MM.1S (cell line): ENCODE data around the gene MUC5B.

Source experiments
- DNase-seq: peaks from one replicate; pipeline ENCODE4 v3.0.0-alpha.2; 2015
- H2AFZ ChIP-seq: fragments of 300-600 bp; sonication (generic); 2 replicates; pipeline ENCODE4 v1.6.0; 2016; ENCODE audit warnings: antibody characterized with exemption, low read length
- H3F3A ChIP-seq: fragments of 300-600 bp; sonication (generic); 2 replicates; pipeline ENCODE4 v1.6.1; 2016; ENCODE audit warnings: mild to moderate bottlenecking, antibody characterized with exemption, low read length, moderate library complexity, mixed read lengths; ENCODE audit not compliant: insufficient read depth
- H3K27ac ChIP-seq: fragments of 300-600 bp; sonication (generic); 2 replicates; pipeline ENCODE4 v1.5.1; 2016; ENCODE audit warnings: mild to moderate bottlenecking, low read length
- H3K27me3 ChIP-seq: fragments of 300-600 bp; sonication (generic); replicated peaks from 2 replicates; pipeline ENCODE4 v1.6.0; 2016; ENCODE audit warnings: low read length; ENCODE audit not compliant: insufficient read depth
- H3K36me3 ChIP-seq: fragments of 300-600 bp; sonication (generic); replicated peaks from 2 replicates; pipeline ENCODE4 v1.6.1; 2016; ENCODE audit warnings: mild to moderate bottlenecking, low read length, mixed read lengths; ENCODE audit not compliant: insufficient read depth
- H3K4me1 ChIP-seq: fragments of 300-600 bp; sonication (generic); 2 replicates; pipeline ENCODE4 v1.6.1; 2016; ENCODE audit warnings: low read length, mixed read lengths
- H3K4me2 ChIP-seq: fragments of 300-600 bp; sonication (generic); 2 replicates; pipeline ENCODE4 v1.6.0; 2016; ENCODE audit warnings: low read depth, low read length
- H3K4me3 ChIP-seq: fragments of 300-600 bp; sonication (generic); 2 replicates; pipeline ENCODE4 v1.5.1; 2016; ENCODE audit warnings: low read length, mixed read lengths
- H3K79me2 ChIP-seq: fragments of 300-600 bp; sonication (generic); 2 replicates; pipeline ENCODE4 v1.6.1; 2016; ENCODE audit warnings: mixed run types, low read length, mixed read lengths
- H3K9ac ChIP-seq: fragments of 300-600 bp; sonication (generic); 2 replicates; pipeline ENCODE4 v1.6.1; 2016; ENCODE audit warnings: low read length, mixed read lengths
- H3K9me2 ChIP-seq: fragments of 300-600 bp; sonication (generic); replicated peaks from 2 replicates; pipeline ENCODE4 v1.6.1; 2016; ENCODE audit warnings: mild to moderate bottlenecking, low read length, mixed read lengths; ENCODE audit not compliant: insufficient read depth
- H3K9me3 ChIP-seq: fragments of 300-600 bp; sonication (generic); replicated peaks from 2 replicates; pipeline ENCODE4 v1.6.1; 2016; ENCODE audit warnings: mild to moderate bottlenecking, low read length, mixed read lengths; ENCODE audit not compliant: insufficient read depth
- H4K20me1 ChIP-seq: fragments of 300-600 bp; sonication (generic); 2 replicates; pipeline ENCODE4 v1.6.1; 2016; ENCODE audit warnings: mild to moderate bottlenecking, low read length, moderate library complexity, mixed read lengths; ENCODE audit not compliant: insufficient read depth
- CTCF ChIP-seq: fragments of 300-600 bp; sonication (generic); IDR thresholded peaks from 2 replicates; pipeline ENCODE4 v1.5.1; 2016; ENCODE audit warnings: antibody characterized with exemption, low read length, mixed read lengths
- EZH2 ChIP-seq: fragments of 300-600 bp; sonication (generic); optimal IDR thresholded peaks from 2 replicates; pipeline ENCODE3; 2017; ENCODE audit warnings: low read depth, mild to moderate bottlenecking, antibody characterized with exemption, low read length, mixed read lengths
- EZH2phosphoT487 ChIP-seq: fragments of 300-600 bp; sonication (generic); IDR thresholded peaks from 2 replicates; pipeline ENCODE4 v1.6.1; 2018; ENCODE audit warnings: antibody characterized with exemption, low read length

Gene MUC5B

GRCh38 chr11:1254086-1254648 is 31.3 kb downstream of the MUC5B start:
- Histone ChIP-seq H4K20me1 (no peaks in the 10 kb centered on the region), H3K9ac (no peak overlapping the region), H3F3A (no peaks in the 10 kb centered on the region)

GRCh38 chr11:1254733-1255132 is 31.9 kb downstream of the MUC5B start:
- no peak for DNase-seq
- H4K20me1 ChIP-seq = no peaks in the 10 kb centered on the region
- H3K9me3 ChIP-seq = no peaks in the 10 kb centered on the region
- H3K36me3 ChIP-seq = no peaks in the 10 kb centered on the region
- no peaks in the 10 kb centered on the region for H3F3A ChIP-seq
- no peaks in the 10 kb centered on the region for H3K4me1 ChIP-seq
- no peak overlapping the region for H3K4me2 ChIP-seq
- no peaks in the 10 kb centered on the region for H3K79me2 ChIP-seq
- no peak overlapping the region for H3K27ac ChIP-seq
- no peaks in the 10 kb centered on the region for H3K9me2 ChIP-seq
- no peak overlapping the region for H3K9ac ChIP-seq
- no peak overlapping the region for H2AFZ ChIP-seq
- TF ChIP-seq CTCF (no peak), EZH2phosphoT487 (no peak), EZH2 (no peak)
- peaks cover 35% of the 10 kb centered on the region for H3K27me3 ChIP-seq
- no peak overlapping the region for H3K4me3 ChIP-seq

More at GRCh38 chr11:1254086-1254648, 31.3 kb downstream of the MUC5B start:
- H3K36me3 ChIP-seq = no peaks in the 10 kb centered on the region
- no peaks in the 10 kb centered on the region for H3K4me1 ChIP-seq
- H3K4me3 ChIP-seq = no peak overlapping the region
- H3K79me2 ChIP-seq = no peaks in the 10 kb centered on the region
- H3K9me3 ChIP-seq = no peaks in the 10 kb centered on the region
- no peak overlapping the region for H3K27ac ChIP-seq
- H2AFZ ChIP-seq = no peak overlapping the region
- H3K4me2 ChIP-seq = no peak overlapping the region
- DNase-seq = no peak
- peaks cover 35% of the 10 kb centered on the region for H3K27me3 ChIP-seq
- H3K9me2 ChIP-seq = no peaks in the 10 kb centered on the region
- no peak for TF ChIP-seq EZH2phosphoT487
- TF ChIP-seq EZH2 = no peak
- TF ChIP-seq CTCF = no peak

- no peak overlapping the region for H3K4me2 ChIP-seq
- no peaks in the 10 kb centered on the region for H3K9me2 ChIP-seq
- no peaks in the 10 kb centered on the region for H3F3A ChIP-seq
- H3K4me1 ChIP-seq = no peaks in the 10 kb centered on the region
- DNase-seq = no peak
- H2AFZ ChIP-seq = no peak overlapping the region
- TF ChIP-seq EZH2 (no peak), CTCF (no peak), EZH2phosphoT487 (no peak)
- H4K20me1 ChIP-seq = no peaks in the 10 kb centered on the region
- no peak overlapping the region for H3K4me3 ChIP-seq
- no peak overlapping the region for H3K9ac ChIP-seq
- no peaks in the 10 kb centered on the region for H3K36me3 ChIP-seq
- H3K27me3 ChIP-seq = peaks cover 35% of the 10 kb centered on the region
- H3K9me3 ChIP-seq = no peaks in the 10 kb centered on the region
- H3K27ac ChIP-seq = no peak overlapping the region
- no peaks in the 10 kb centered on the region for H3K79me2 ChIP-seq
Observed at GRCh38 chr11:1255151-1255550, 32.3 kb downstream of the MUC5B start.
